ENCODE data around the gene RADIL.
A peak's percentile ranks its signal among the peaks of the same experiment; 100 is the strongest.

Gene RADIL, protein sequence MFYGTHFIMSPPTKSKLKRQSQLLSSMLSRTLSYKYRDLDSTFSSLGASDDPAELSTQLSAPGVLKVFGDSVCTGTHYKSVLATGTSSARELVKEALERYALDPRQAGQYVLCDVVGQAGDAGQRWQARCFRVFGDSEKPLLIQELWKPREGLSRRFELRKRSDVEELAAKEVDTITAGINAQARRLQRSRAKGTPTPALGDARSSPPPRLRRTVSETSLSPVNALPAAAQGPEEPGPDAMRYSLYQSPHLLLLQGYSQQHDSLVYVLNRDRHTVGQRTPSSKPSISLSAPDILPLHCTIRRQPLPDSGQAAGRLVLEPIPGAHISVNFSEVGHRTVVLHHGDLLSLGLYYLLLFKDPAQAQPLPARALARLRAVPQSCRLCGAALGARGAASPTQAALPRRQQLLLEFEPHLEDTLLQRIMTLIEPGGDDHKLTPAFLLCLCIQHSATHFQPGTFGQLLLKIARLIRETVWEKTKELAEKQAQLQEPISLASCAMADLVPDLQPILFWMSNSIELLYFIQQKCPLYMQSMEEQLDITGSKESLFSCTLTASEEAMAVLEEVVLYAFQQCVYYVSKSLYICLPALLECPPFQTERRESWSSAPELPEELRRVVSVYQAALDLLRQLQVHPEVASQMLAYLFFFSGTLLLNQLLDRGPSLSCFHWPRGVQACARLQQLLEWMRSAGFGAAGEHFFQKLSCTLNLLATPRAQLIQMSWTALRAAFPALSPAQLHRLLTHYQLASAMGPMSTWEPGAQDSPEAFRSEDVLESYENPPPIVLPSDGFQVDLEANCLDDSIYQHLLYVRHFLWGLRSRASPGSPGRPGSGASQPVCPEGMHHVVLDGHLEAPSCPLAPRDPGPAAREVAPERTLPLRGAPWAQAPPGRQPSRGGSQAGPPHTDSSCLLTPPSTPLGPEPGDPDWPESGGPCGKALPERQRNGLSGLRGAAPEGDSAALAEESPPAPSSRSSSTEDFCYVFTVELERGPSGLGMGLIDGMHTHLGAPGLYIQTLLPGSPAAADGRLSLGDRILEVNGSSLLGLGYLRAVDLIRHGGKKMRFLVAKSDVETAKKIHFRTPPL

DNA sequence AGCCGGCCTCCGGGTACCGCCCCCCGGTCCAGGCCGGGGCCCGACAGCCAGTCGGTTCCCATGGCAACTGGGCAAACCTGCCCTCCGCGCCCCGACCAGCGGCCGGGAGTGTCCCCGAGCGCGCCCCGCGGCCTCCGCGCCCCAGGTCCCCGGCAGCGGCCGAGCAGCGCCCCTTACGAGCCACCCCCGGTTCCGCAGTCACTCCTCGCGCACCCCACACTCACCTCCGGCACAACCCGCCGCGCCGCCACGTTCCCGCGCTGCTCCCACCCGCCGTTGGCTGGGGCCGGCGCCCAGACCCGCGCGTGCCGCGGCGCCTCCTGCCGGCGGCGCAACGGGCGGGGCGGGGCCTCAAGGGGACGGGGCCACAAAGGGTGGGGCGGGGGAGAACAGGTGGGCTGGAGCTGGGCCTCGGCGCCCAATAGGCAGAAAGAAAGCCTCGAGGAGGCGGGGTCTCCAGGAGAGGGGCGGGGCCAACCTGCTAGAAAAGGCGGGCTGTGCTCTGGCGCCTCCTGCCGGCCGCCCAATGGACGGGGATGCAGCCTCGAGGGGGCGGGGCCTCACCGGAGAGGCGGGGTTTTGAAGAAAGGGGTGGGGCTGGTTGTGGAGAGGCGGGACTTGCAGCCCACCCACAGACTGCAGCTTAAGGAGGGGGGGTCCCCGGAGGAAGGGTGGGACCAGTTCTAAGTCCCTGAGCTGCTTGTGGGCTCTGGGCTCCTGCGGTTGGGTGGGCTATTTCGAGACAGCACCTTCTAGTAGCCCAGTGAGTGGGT, at the start of gene RADIL:
TSS of gene RADIL (minus strand) at position 345 of the 773 bp plus-strand sequence. CDS start 5,577 bp downstream, outside the sequence.
- DNase-seq (ENCODE audit: low read depth in 2 of 2), result peak; percentile 93
- H3K4me3 ChIP-seq (replicated peaks in 1 of 2; ENCODE audit: low read depth in 2 of 2, low read length in 2 of 2), result peak within 1 kb of the TSS; percentile 35 to 48
- TF ChIP-seq, protein P1, sequence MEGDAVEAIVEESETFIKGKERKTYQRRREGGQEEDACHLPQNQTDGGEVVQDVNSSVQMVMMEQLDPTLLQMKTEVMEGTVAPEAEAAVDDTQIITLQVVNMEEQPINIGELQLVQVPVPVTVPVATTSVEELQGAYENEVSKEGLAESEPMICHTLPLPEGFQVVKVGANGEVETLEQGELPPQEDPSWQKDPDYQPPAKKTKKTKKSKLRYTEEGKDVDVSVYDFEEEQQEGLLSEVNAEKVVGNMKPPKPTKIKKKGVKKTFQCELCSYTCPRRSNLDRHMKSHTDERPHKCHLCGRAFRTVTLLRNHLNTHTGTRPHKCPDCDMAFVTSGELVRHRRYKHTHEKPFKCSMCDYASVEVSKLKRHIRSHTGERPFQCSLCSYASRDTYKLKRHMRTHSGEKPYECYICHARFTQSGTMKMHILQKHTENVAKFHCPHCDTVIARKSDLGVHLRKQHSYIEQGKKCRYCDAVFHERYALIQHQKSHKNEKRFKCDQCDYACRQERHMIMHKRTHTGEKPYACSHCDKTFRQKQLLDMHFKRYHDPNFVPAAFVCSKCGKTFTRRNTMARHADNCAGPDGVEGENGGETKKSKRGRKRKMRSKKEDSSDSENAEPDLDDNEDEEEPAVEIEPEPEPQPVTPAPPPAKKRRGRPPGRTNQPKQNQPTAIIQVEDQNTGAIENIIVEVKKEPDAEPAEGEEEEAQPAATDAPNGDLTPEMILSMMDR (IDR thresholded peaks at IDR 0.05; ENCODE audit: low read depth, low read length), result peak; percentile 85

DNA sequence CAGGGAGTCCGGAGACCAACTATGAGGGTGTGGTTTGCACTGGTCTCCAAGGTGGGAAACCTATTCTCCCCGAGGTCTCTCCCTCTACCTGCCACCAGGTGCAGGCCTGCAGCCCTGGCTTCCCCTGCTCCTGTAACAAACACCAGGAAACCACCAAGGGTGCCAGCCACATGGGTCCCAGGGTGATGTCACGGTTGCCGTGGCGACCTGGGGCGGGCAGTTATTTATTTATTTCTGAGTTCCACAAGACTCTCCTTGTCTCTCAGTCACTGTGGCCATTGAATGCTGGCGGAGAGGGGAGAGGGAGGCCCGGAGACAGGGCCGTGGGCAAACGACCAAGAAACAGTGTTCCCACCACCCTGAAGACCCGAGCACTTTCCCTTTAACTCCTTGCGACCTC, 48.4 kb upstream of the RADIL start:
- TF ChIP-seq, protein P1 (IDR thresholded peaks at IDR 0.05; ENCODE audit: low read depth, low read length), result no peak
- H3K4me3 ChIP-seq (replicated peaks in 1 of 2; ENCODE audit: low read depth in 2 of 2, low read length in 2 of 2), result no peak overlapping the region
- DNase-seq (ENCODE audit: low read depth in 2 of 2), result no peak

DNA sequence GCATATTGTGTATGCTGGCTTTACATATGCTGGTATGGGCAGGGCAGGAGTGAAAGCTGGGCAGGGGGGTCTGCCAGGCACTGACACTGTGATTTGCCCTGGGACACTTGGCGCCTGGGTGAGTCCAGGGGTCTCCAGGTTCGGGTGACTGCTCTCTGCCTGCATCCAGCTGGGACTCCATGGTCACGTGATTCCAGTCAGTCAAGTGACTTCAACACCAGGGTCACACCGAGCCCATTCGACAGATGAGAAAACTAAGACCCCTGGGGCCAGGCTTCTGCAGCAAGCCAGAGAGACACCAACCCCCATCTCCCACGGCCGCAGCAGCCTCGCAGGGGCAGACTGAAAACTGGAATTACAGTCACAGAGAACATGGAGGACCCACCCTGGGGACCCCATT, 45.5 kb upstream of the RADIL start:
- TF ChIP-seq, protein P1 (IDR thresholded peaks at IDR 0.05; ENCODE audit: low read depth, low read length), result no peak
- DNase-seq (ENCODE audit: low read depth in 2 of 2), result no peak
- no peak overlapping the region for H3K4me3 ChIP-seq (replicated peaks in 1 of 2; ENCODE audit: low read depth in 2 of 2, low read length in 2 of 2)

DNA sequence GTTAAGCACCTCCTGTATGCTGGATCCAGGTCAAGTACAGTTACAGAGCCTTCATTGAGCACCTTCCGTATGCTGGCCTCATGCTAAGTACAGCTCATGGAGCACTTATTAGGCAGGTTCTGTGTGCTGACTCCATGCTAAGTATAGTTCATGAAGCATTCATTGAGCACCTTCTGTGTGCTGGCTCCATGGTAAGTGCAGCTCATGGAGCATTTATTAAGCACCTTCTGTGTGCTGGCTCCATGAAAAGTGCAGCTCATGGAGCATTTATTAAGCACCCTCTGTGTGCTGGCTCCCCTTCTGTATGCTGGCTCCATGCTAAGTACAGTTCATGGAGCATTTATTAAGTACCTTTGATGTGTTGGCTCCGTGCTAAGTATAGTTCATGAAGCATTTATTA, 44.9 kb upstream of the RADIL start:
- DNase-seq (ENCODE audit: low read depth in 2 of 2), result no peak
- no peak overlapping the region for H3K4me3 ChIP-seq (replicated peaks in 1 of 2; ENCODE audit: low read depth in 2 of 2, low read length in 2 of 2)
- TF ChIP-seq, protein P1 (IDR thresholded peaks at IDR 0.05; ENCODE audit: low read depth, low read length), result no peak

DNA sequence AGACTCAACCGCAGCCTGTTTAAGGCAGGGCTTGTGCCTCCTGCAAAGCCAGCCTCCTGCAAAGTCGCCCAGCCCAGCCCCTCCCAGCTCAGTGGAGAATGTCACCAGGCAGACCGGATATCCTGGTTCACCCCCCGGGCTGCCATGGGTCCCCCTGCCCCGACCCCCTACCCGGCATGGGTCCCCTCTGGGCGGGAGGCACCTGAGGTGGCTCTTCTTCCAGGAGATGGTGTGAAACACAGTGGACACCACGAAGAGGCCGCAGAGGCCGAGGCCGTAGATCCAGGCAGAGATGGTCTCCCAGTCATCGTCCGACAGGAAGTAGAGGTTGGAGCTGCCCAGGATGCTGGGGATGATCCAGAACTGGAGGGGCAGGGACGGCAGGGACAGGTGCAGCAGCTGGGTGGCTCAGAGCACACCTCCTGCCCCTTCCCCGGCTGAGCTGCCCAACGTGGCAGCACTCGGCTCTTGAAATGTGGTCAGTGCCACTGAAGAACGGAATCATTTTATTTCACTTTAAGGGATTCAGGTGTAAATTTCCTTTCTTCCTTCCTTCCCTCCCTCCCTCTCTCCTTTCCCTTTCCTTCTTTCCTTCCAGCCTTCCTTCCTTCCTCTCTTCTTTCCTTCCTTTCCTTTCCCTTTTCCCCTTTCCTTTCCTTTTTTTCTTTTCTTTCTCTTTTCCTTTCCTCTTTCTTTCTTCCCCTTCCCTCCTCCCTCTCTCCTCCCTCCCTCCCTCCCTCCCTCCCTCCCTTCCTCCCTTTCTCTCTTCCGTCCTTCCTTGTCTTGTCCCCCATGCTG, 36.7 kb upstream of the RADIL start:
- TF ChIP-seq, protein P1 (IDR thresholded peaks at IDR 0.05; ENCODE audit: low read depth, low read length), result no peak
- no peak for DNase-seq (ENCODE audit: low read depth in 2 of 2)
- H3K4me3 ChIP-seq (replicated peaks in 1 of 2; ENCODE audit: low read depth in 2 of 2, low read length in 2 of 2), result no peak overlapping the region

Measured in cardiac fibroblast (primary cell).